Heart left ventricle (tissue), 16 donors: ENCODE data around the gene MYBPC1. TPM values are rescaled to one million over a fixed set of nuclear protein-coding genes. Genes with fewer than 3 reads are reported as not detected.

Experiments
- ATAC-seq, 4 donors: fragments of 200-7000 bp; cut with Tn5 transposase; one replicate each; pipeline ENCODE4 v1.9.1; 2020 to 2022; ENCODE audit warnings: moderate library complexity in 4 of 4, mild to moderate bottlenecking in 3 of 4, moderate number of reproducible peaks in 1 of 4
- DNase-seq, 5 donors: peaks; one replicate each; pipeline ENCODE4 v3.0.0-alpha.2; 2020
- H3K27ac ChIP-seq, 12 donors: fragments of 200-600 bp; sonication (generic) in 4 of 12; one replicate each; pipeline versions ENCODE4 v1.5.0 to v1.8.0; 2016 to 2022; ENCODE audit warnings: mild to moderate bottlenecking in 2 of 12
- H3K27me3 ChIP-seq, 9 donors: fragments of 200-600 bp; sonication (generic) in 2 of 9; one replicate each; pipeline versions ENCODE4 v1.5.1 to v1.8.0; 2016 to 2022; ENCODE audit warnings: mild to moderate bottlenecking in 3 of 9
- H3K36me3 ChIP-seq, 9 donors: fragments of 200-600 bp; sonication (generic) in 2 of 9; one replicate each; pipeline versions ENCODE4 v1.5.0 to v1.8.0; 2018 to 2022; ENCODE audit warnings: mild to moderate bottlenecking in 2 of 9
- H3K4me1 ChIP-seq, 12 donors: fragments of 200-600 bp; sonication (generic) in 4 of 12; one replicate each; pipeline versions ENCODE4 v1.5.0 to v1.8.0; 2016 to 2022; ENCODE audit warnings: mild to moderate bottlenecking in 3 of 12
- H3K4me3 ChIP-seq, 12 donors: fragments of 200-600 bp; sonication (generic) in 4 of 12; one replicate each; pipeline versions ENCODE4 v1.5.0 to v1.8.0; 2017 to 2022; ENCODE audit warnings: mild to moderate bottlenecking in 9 of 12, moderate library complexity in 4 of 12
- H3K9me3 ChIP-seq, 12 donors: fragments of 200-600 bp; sonication (generic) in 4 of 12; one replicate each; pipeline versions ENCODE4 v1.5.0 to v1.8.0; 2016 to 2022; ENCODE audit warnings: mild to moderate bottlenecking in 1 of 12
- CTCF ChIP-seq, 12 donors: fragments of 200-600 bp; sonication (generic) in 4 of 12; IDR thresholded peaks; one replicate each; pipeline versions ENCODE4 v1.5.0 to v1.8.0; 2018 to 2022; ENCODE audit warnings: antibody characterized with exemption in 12 of 12, mild to moderate bottlenecking in 5 of 12
- POLR2A ChIP-seq, 2 donors: fragments of 450-650 bp; IDR thresholded peaks; one replicate each; pipeline ENCODE4 v1.6.1; 2017; ENCODE audit warnings: antibody characterized with exemption in 2 of 2, mild to moderate bottlenecking in 2 of 2, moderate library complexity in 2 of 2
- WGBS, 4 donors: extraction: QIAGEN DNeasy Blood & Tissue Kit in 2 of 4; methylation state at CpG; one replicate each; pipeline versions ENCODE4 v1.1.5 to v1.1.7; 2013 to 2018; 5-methylcytosine and 5-hydroxymethylcytosine counted together
- intact Hi-C, 10 donors: fragments of 100-400 bp; cut with DNase I; formaldehyde crosslinking; loops; one replicate each; pipeline versions ENCODE4 v1.11.1 to v1.14.2; 2022
- polyA plus RNA-seq, 2 donors: library from polyadenylated mRNA; stranded (reverse); fragments of 200-250 nt; gene quantifications; one replicate each; pipeline ENCODE4 v1.2.3, GENCODE V29; 2013
- total RNA-seq, 9 donors: library from RNA; depleted of rRNA in 2 of 9; stranded (reverse); fragments of >200 nt in 2 of 9; fragmentation: NEBNext Ultra II Directional in 3 of 9; extraction: Animal tissue kit (Norgen Biotek cat#: 25700) in 3 of 9; gene quantifications; one replicate each; pipeline versions ENCODE4 v1.1.0 to v1.2.4, GENCODE V29; 2016 to 2023
- donor health status: ischemic (EF 13 %, LVEDD 7.1; RV severe dilation, severe dysfunction).
- donor health status: healthy with polysubstance abuse.
- donor health status: DM: no; HTN: yes; CAD: no.
- donor health status: DM: no; HTN: no; CAD: no.
- donor health status: ischemic (EF 25% LVEDD 6.9; RV normal size, moderate dysfunction).
- donor health status: ischemic (EF 25% LVEDD 5.7; RV mildly dilated, moderate dysfunction).
- donor health status: healthy.
- donor health status: DM: yes; HTN: yes; CAD: no.
- donor health status: ischemic (EF 35%, LVEDD 5.7; RV mildly dilated, moderate dysfunction).
- donor health status: nonischemic (EF 11% LVEDD 7.7; RV severe dilation, severe dysfunction).
- donor health status: DM: yes; HTN: yes; CAD: no.
- donor health status: PGD.
- donor health status: ischemic (EF 29% LVEDD 5.4; RV normal size, mild dysfunction).
- donor health status: nonischemic (EF 23%, LVEDD 6.1; RV moderate dilation, normal function).

The MYBPC1 gene
- total and polyA plus RNA-seq, 11 donors: 0.04 to 3.5 (median 1.9) TPM

- ATAC-seq: peak in 2 of 4 donors; percentile 29 to 46
- H3K4me1 ChIP-seq: peaks cover 0 to 8% (median 0%) of the 10 kb centered on the region in 12 donors
These were observed 26.9 kb upstream of the MYBPC1 start for GRCh38 chr12:101567918-101568317.

GRCh38 chr12:101570047-101570446, 24.7 kb upstream of the MYBPC1 start:
- Histone ChIP-seq H3K36me3 (no peaks in the 10 kb centered on the region), H3K27ac (no peak overlapping the region), H3K4me1 (peaks cover 0 to 8% (median 0%) of the 10 kb centered on the region in 12 donors), H3K27me3 (peaks cover 0 to 22% (median 7%) of the 10 kb centered on the region in 9 donors), H3K9me3 (no peaks in the 10 kb centered on the region), H3K4me3 (no peak overlapping the region)
- WGBS, 4 donors: 0 to 9% (median 3%) methylated on average over 2 of the region's 2 CpGs
- intact Hi-C loops: no loop called here
- no peak for DNase-seq
- ATAC-seq: peak in 2 of 4 donors; percentile 11 to 55
- TF ChIP-seq CTCF (IDR thresholded peaks at IDR 0.05) (peak in 8 of 12 donors; percentile 8 to 48 (median 32)), POLR2A (IDR thresholded peaks at IDR 0.05) (no peak)

More at GRCh38 chr12:101567918-101568317, 26.9 kb upstream of the MYBPC1 start:
- TF ChIP-seq CTCF (IDR thresholded peaks at IDR 0.05) (no peak), POLR2A (IDR thresholded peaks at IDR 0.05) (no peak)
- Histone ChIP-seq H3K27ac (no peak overlapping the region), H3K27me3 (peaks cover 0 to 36% (median 4%) of the 10 kb centered on the region in 9 donors), H3K9me3 (no peaks in the 10 kb centered on the region), H3K36me3 (no peaks in the 10 kb centered on the region), H3K4me3 (no peak overlapping the region)
- intact Hi-C loops: loop anchor here in 1 of 10 donors (10.0 kb wide), 1 partner anchor 187 kb away; no protein-coding TSS in a partner anchor
- no peak for DNase-seq
- whole genome bisulfite sequencing, 4 donors: 38 to 59% (median 44%) methylated on average over 4 of the region's 4 CpGs

- intact Hi-C loops: no loop called here
- WGBS, 4 donors: 34 to 53% (median 45%) methylated on average over 4 of the region's 4 CpGs
- no peak overlapping the region for H3K27ac ChIP-seq
- H3K4me3 ChIP-seq: no peak overlapping the region
- no peaks in the 10 kb centered on the region for H3K9me3 ChIP-seq
- peaks cover 0 to 19% (median 7%) of the 10 kb centered on the region in 9 donors for H3K27me3 ChIP-seq
- no peaks in the 10 kb centered on the region for H3K36me3 ChIP-seq
- H3K4me1 ChIP-seq: peaks cover 0 to 8% (median 0%) of the 10 kb centered on the region in 12 donors
- TF ChIP-seq POLR2A (IDR thresholded peaks at IDR 0.05): no peak
- TF ChIP-seq CTCF (IDR thresholded peaks at IDR 0.05): no peak
- no peak for DNase-seq
- ATAC-seq: no peak
These were observed 23.7 kb upstream of the MYBPC1 start for GRCh38 chr12:101571105-101571504.

GRCh38 chr12:101573743-101574142, 21.0 kb upstream of the MYBPC1 start:
- H3K4me3 ChIP-seq: no peak overlapping the region
- no peaks in the 10 kb centered on the region for H3K9me3 ChIP-seq
- intact Hi-C loops: no loop called here
- H3K36me3 ChIP-seq: no peaks in the 10 kb centered on the region
- TF ChIP-seq POLR2A (IDR thresholded peaks at IDR 0.05) (no peak), CTCF (IDR thresholded peaks at IDR 0.05) (no peak)
- WGBS, 4 donors: 88 to 91% (median 90%) methylated on average over 1 of the region's 1 CpG
- H3K4me1 ChIP-seq: peaks cover 0 to 8% (median 0%) of the 10 kb centered on the region in 12 donors
- no peak for ATAC-seq
- H3K27ac ChIP-seq: no peak overlapping the region
- DNase-seq: no peak
- peaks cover 0 to 16% (median 0%) of the 10 kb centered on the region in 9 donors for H3K27me3 ChIP-seq
